Measurements from ENCODE around the gene TGFBR3L. TPM values are rescaled to one million over a fixed set of nuclear protein-coding genes. Genes with fewer than 3 reads are reported as not detected.

The TGFBR3L gene
- total and polyA plus RNA-seq, 2 of the 13 experiments (the other 11 are each of a cell fraction or from before 2014, with no cell fraction given): 0.20 to 1.0 TPM

GRCh38 chr19:7903244-7904073, 11.2 kb upstream of the TGFBR3L start, which contains the start of gene MAP2K7 (continued):
- TF ChIP-seq ZNF318 (CRISPR knock-in tag; IDR thresholded peaks at IDR 0.05) (peak; percentile 41), TAF15 (IDR thresholded peaks at IDR 0.05; ENCODE audit: low read depth, low read length, poor library complexity, severe bottlenecking) (peak; percentile 36), TERF1 (CRISPR knock-in tag; IDR thresholded peaks at IDR 0.05) (no peak), SMYD3 (CRISPR knock-in tag; IDR thresholded peaks at IDR 0.05) (no peak; the same call in 1 of the 2 replicates), DZIP1 (CRISPR knock-in tag; IDR thresholded peaks at IDR 0.05) (no peak; the same call in 1 of the 2 replicates), SP2 (CRISPR knock-in tag; IDR thresholded peaks at IDR 0.05) (peak; percentile 29), ZNF232 (CRISPR knock-in tag; IDR thresholded peaks at IDR 0.05; ENCODE audit: borderline replicate concordance) (peak; percentile 54; the same call in 1 of the 2 replicates), NFE2L1 (CRISPR knock-in tag; IDR thresholded peaks at IDR 0.05; ENCODE audit: borderline replicate concordance) (no peak), ZBTB21 (CRISPR knock-in tag; IDR thresholded peaks at IDR 0.05) (no peak), ZBTB44 (CRISPR knock-in tag; IDR thresholded peaks at IDR 0.05) (no peak), ZNF143 (CRISPR knock-in tag; IDR thresholded peaks at IDR 0.05) (no peak)

All from HepG2 (cell line).